ENCODE results near the gene PIP5K1A.
A peak's percentile ranks its signal among the peaks of the same experiment; 100 is the strongest.

PIP5K1A gene

DNA sequence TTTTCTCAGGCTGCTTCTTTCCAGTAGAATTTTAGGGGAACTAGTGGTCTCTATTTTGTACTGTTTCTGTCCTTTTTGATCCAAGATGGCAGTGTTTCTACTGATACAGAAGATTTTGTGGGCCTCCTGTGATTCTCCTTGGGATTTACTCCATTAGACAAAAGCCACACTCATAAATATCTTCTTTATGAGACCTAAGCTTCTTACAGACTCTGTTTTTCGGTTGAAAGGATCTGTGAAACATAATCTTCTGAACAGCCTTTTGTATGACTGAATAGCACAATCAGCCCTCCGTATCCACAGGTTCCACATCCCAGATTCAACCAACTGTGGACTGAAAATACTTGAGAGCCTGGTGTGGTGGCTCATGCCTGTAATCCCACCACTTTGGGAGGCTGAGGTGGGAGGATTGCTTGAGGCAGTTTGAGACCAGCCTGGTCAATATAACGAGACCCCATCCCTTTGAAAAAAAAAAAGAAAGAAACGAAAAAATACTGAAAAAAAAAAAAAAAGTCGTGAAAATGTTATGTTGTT, 45.4 kb downstream of the PIP5K1A start:
- Histone ChIP-seq H3K23ac (ENCODE audit: low read length) (no peak overlapping the region), H3K4me1 (ENCODE audit: control insufficient read depth in 1 of 2, insufficient read depth in 2 of 2, low read length in 2 of 2) (no peaks in the 10 kb centered on the region), H3K18ac (ENCODE audit: low read length) (no peak overlapping the region), H3K4me2 (ENCODE audit: low read length) (no peak overlapping the region), H2AK5ac (ENCODE audit: low read length) (no peak overlapping the region), H4K8ac (ENCODE audit: low read depth, low read length) (no peak overlapping the region), H2BK12ac (ENCODE audit: low read length) (no peak overlapping the region), H3K79me1 (ENCODE audit: low read length) (no peaks in the 10 kb centered on the region), H3K14ac (ENCODE audit: low read length) (no peak overlapping the region), H4K91ac (ENCODE audit: low read depth, low read length) (no peak overlapping the region), H2BK120ac (ENCODE audit: insufficient read depth, low read length, poor library complexity) (no peak overlapping the region), H3K27me3 (ENCODE audit: insufficient read depth, low read length) (no peaks in the 10 kb centered on the region), H3K9me3 (ENCODE audit: insufficient read depth, low read depth, low read length) (no peaks in the 10 kb centered on the region), H2BK5ac (ENCODE audit: low read depth, low read length, poor library complexity) (no peak overlapping the region), H3K79me2 (ENCODE audit: control insufficient read depth, insufficient read depth, low read length, poor library complexity) (no peaks in the 10 kb centered on the region), H3K4ac (ENCODE audit: low read depth, low read length) (no peak overlapping the region), H3K4me3 (ENCODE audit: low read depth, low read length) (no peak overlapping the region), H2AFZ (ENCODE audit: insufficient read depth, low read length, poor library complexity) (no peak overlapping the region), H3K9ac (ENCODE audit: low read length) (no peak overlapping the region), H3K36me3 (ENCODE audit: control insufficient read depth in 1 of 2, insufficient read depth in 2 of 2, low read length in 2 of 2) (peaks cover 49 to 84% of the 10 kb centered on the region in 2 experiments), H4K12ac (ENCODE audit: low read depth, low read length) (no peak overlapping the region), H3K27ac (ENCODE audit: low read depth, low read length) (no peak overlapping the region)
- WGBS (ENCODE audit: extremely low coverage, insufficient coverage, insufficient read length): no CpG with 5 or more reads among the region's 5 CpGs
- no peak for DNase-seq

DNA sequence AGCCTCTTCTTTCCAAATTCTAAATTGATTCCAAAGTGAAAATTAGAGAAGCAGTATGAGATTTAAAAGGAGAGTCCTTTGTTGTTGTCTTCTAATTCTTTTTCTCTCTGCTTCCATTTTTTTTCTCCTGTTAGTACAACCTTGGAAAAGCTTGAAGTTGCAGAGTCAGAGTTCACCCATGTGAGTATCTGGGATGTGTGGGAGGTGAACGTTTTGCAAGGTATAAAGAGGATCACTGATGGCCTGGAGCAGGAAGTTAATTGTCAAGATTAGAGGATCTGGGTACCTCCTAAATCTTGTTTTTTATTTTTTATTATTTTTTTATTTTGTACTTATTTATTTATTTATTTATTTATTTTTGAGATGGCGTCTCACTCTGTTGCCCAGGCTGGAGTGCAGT, 48.4 kb downstream of the PIP5K1A start:
- H3K27ac ChIP-seq (ENCODE audit: low read depth, low read length): no peak overlapping the region
- H3K36me3 ChIP-seq (ENCODE audit: control insufficient read depth in 1 of 2, insufficient read depth in 2 of 2, low read length in 2 of 2): peaks cover 33 to 65% of the 10 kb centered on the region in 2 experiments
- H3K23ac ChIP-seq (ENCODE audit: low read length): no peak overlapping the region
- no peak overlapping the region for H2BK12ac ChIP-seq (ENCODE audit: low read length)
- no peak overlapping the region for H2AK5ac ChIP-seq (ENCODE audit: low read length)
- H4K91ac ChIP-seq (ENCODE audit: low read depth, low read length): no peak overlapping the region
- no peak overlapping the region for H2BK120ac ChIP-seq (ENCODE audit: insufficient read depth, low read length, poor library complexity)
- no peak overlapping the region for H3K4me2 ChIP-seq (ENCODE audit: low read length)
- no peak for DNase-seq
- H3K79me2 ChIP-seq (ENCODE audit: control insufficient read depth, insufficient read depth, low read length, poor library complexity): no peaks in the 10 kb centered on the region
- H3K9me3 ChIP-seq (ENCODE audit: insufficient read depth, low read depth, low read length): no peaks in the 10 kb centered on the region
- H3K79me1 ChIP-seq (ENCODE audit: low read length): no peaks in the 10 kb centered on the region
- H3K4me1 ChIP-seq (ENCODE audit: control insufficient read depth in 1 of 2, insufficient read depth in 2 of 2, low read length in 2 of 2): no peaks in the 10 kb centered on the region
- WGBS (ENCODE audit: extremely low coverage, insufficient coverage, insufficient read length): no CpG with 5 or more reads among the region's 2 CpGs
- H2BK5ac ChIP-seq (ENCODE audit: low read depth, low read length, poor library complexity): no peak overlapping the region
- H3K9ac ChIP-seq (ENCODE audit: low read length): no peak overlapping the region
- H4K8ac ChIP-seq (ENCODE audit: low read depth, low read length): no peak overlapping the region
- no peak overlapping the region for H3K4ac ChIP-seq (ENCODE audit: low read depth, low read length)
- H3K14ac ChIP-seq (ENCODE audit: low read length): no peak overlapping the region
- H4K12ac ChIP-seq (ENCODE audit: low read depth, low read length): no peak overlapping the region
- no peaks in the 10 kb centered on the region for H3K27me3 ChIP-seq (ENCODE audit: insufficient read depth, low read length)
- H3K18ac ChIP-seq (ENCODE audit: low read length): no peak overlapping the region
- H3K4me3 ChIP-seq (ENCODE audit: low read depth, low read length): no peak overlapping the region
- H2AFZ ChIP-seq (ENCODE audit: insufficient read depth, low read length, poor library complexity): no peak overlapping the region

GRCh38 chr1:151251656-151252470, 53.5 kb downstream of the PIP5K1A start:
- H3K9me3 ChIP-seq (ENCODE audit: insufficient read depth, low read depth, low read length): no peaks in the 10 kb centered on the region
- H2AK5ac ChIP-seq (ENCODE audit: low read length): no peak overlapping the region
- peaks cover 0 to 3% of the 10 kb centered on the region in 2 experiments for H3K4me1 ChIP-seq (ENCODE audit: control insufficient read depth in 1 of 2, insufficient read depth in 2 of 2, low read length in 2 of 2)
- H2BK5ac ChIP-seq (ENCODE audit: low read depth, low read length, poor library complexity): no peak overlapping the region
- no peak overlapping the region for H4K12ac ChIP-seq (ENCODE audit: low read depth, low read length)
- WGBS (ENCODE audit: extremely low coverage, insufficient coverage, insufficient read length): no CpG with 5 or more reads among the region's 16 CpGs
- H3K9ac ChIP-seq (ENCODE audit: low read length): no peak overlapping the region
- H2BK12ac ChIP-seq (ENCODE audit: low read length): no peak overlapping the region
- H3K27me3 ChIP-seq (ENCODE audit: insufficient read depth, low read length): no peaks in the 10 kb centered on the region
- peaks cover 16 to 27% of the 10 kb centered on the region in 2 experiments for H3K36me3 ChIP-seq (ENCODE audit: control insufficient read depth in 1 of 2, insufficient read depth in 2 of 2, low read length in 2 of 2)
- no peak overlapping the region for H2BK120ac ChIP-seq (ENCODE audit: insufficient read depth, low read length, poor library complexity)
- H3K79me2 ChIP-seq (ENCODE audit: control insufficient read depth, insufficient read depth, low read length, poor library complexity): peaks cover 8% of the 10 kb centered on the region
- no peak overlapping the region for H3K4me2 ChIP-seq (ENCODE audit: low read length)
- no peak overlapping the region for H3K14ac ChIP-seq (ENCODE audit: low read length)
- peak; percentile 65 to 90 for DNase-seq
- H3K23ac ChIP-seq (ENCODE audit: low read length): no peak overlapping the region
- no peak overlapping the region for H3K4ac ChIP-seq (ENCODE audit: low read depth, low read length)
- H3K4me3 ChIP-seq (ENCODE audit: low read depth, low read length): no peak overlapping the region
- H4K91ac ChIP-seq (ENCODE audit: low read depth, low read length): no peak overlapping the region
- H3K79me1 ChIP-seq (ENCODE audit: low read length): peaks cover 3% of the 10 kb centered on the region
- no peak overlapping the region for H4K8ac ChIP-seq (ENCODE audit: low read depth, low read length)
- no peak overlapping the region for H2AFZ ChIP-seq (ENCODE audit: insufficient read depth, low read length, poor library complexity)
- H3K27ac ChIP-seq (ENCODE audit: low read depth, low read length): no peak overlapping the region
- H3K18ac ChIP-seq (ENCODE audit: low read length): no peak overlapping the region

GRCh38 chr1:151254217-151255213, 56.2 kb downstream of the PIP5K1A start, which contains the start of gene PSMD4:
Gene PSMD4, plus strand, starts transcription at chr1:151254734. Its CDS starts 49 bp downstream, at chr1:151254783.
- peak within 1 kb of the TSS; percentile 44 for H2AFZ ChIP-seq (ENCODE audit: insufficient read depth, low read length, poor library complexity)
- H3K9ac ChIP-seq (ENCODE audit: low read length): peak within 1 kb of the TSS; percentile 65
- peak within 1 kb of the TSS; percentile 88 for H3K27ac ChIP-seq (ENCODE audit: low read depth, low read length)
- H2AK5ac ChIP-seq (ENCODE audit: low read length): peak within 1 kb of the TSS; percentile 29
- peaks cover 11% of the 10 kb centered on the region for H3K79me2 ChIP-seq (ENCODE audit: control insufficient read depth, insufficient read depth, low read length, poor library complexity)
- H4K12ac ChIP-seq (ENCODE audit: low read depth, low read length): peak within 1 kb of the TSS; percentile 83
- H3K4me2 ChIP-seq (ENCODE audit: low read length): peak within 1 kb of the TSS; percentile 82
- peak within 1 kb of the TSS; percentile 87 for H3K4ac ChIP-seq (ENCODE audit: low read depth, low read length)
- no CpG with 5 or more reads among the region's 56 CpGs for WGBS (ENCODE audit: extremely low coverage, insufficient coverage, insufficient read length)
- H3K4me1 ChIP-seq (ENCODE audit: control insufficient read depth in 1 of 2, insufficient read depth in 2 of 2, low read length in 2 of 2): peaks cover 0 to 3% of the 10 kb centered on the region in 2 experiments
- H3K14ac ChIP-seq (ENCODE audit: low read length): peak within 1 kb of the TSS; percentile 69
- H3K23ac ChIP-seq (ENCODE audit: low read length): no peak within 1 kb of the TSS
- H4K8ac ChIP-seq (ENCODE audit: low read depth, low read length): peak within 1 kb of the TSS; percentile 96
- no peak within 1 kb of the TSS for H2BK12ac ChIP-seq (ENCODE audit: low read length)
- no peaks in the 10 kb centered on the region for H3K27me3 ChIP-seq (ENCODE audit: insufficient read depth, low read length)
- H3K9me3 ChIP-seq (ENCODE audit: insufficient read depth, low read depth, low read length): no peaks in the 10 kb centered on the region
- peak within 1 kb of the TSS; percentile 68 for H3K18ac ChIP-seq (ENCODE audit: low read length)
- H3K36me3 ChIP-seq (ENCODE audit: control insufficient read depth in 1 of 2, insufficient read depth in 2 of 2, low read length in 2 of 2): peaks cover 6 to 11% of the 10 kb centered on the region in 2 experiments
- peak; percentile 97 to 99 for DNase-seq
- H2BK5ac ChIP-seq (ENCODE audit: low read depth, low read length, poor library complexity): peak within 1 kb of the TSS; percentile 65
- peak within 1 kb of the TSS; percentile 76 for H3K4me3 ChIP-seq (ENCODE audit: low read depth, low read length)
- peaks cover 3% of the 10 kb centered on the region for H3K79me1 ChIP-seq (ENCODE audit: low read length)
- peak within 1 kb of the TSS; percentile 48 for H2BK120ac ChIP-seq (ENCODE audit: insufficient read depth, low read length, poor library complexity)
- H4K91ac ChIP-seq (ENCODE audit: low read depth, low read length): peak within 1 kb of the TSS; percentile 86

Data from trophoblast cell (in vitro differentiated cells and primary cell).